WTC11 (cell line): ENCODE results near the gene MPDZ. TPM values are rescaled to one million over a fixed set of nuclear protein-coding genes. Genes with fewer than 3 reads are reported as not detected.

ENCODE experiments used
- ATAC-seq: fragments of 200-7000 bp; cut with Tn5 transposase; 2 replicates; pipeline ENCODE4 v1.10.0; 2021; ENCODE audit warnings: mild to moderate bottlenecking, moderate library complexity
- CTCF ChIA-PET: fragments of 300-600 bp; sonication (Branson Sonifier 250); formaldehyde crosslinking; loops from one replicate; lab custom pipeline; 2021; ENCODE audit warnings: antibody characterized with exemption; lab: Charles Lee
- POLR2A ChIA-PET: fragments of 350-600 bp; sonication (Branson Sonifier 250); formaldehyde crosslinking; loops from one replicate; lab custom pipeline; 2021; ENCODE audit warnings: antibody characterized with exemption; lab: Charles Lee
- DNase-seq: peaks from one replicate; pipeline ENCODE4 v3.0.0; 2021; ENCODE audit warnings: low spot score
- H3K27ac Mint-ChIP-seq: 2 replicates; pipeline ENCODE4 v1.8.0; 2021; ENCODE audit warnings: mixed read lengths
- H3K27me3 Mint-ChIP-seq: 2 replicates; pipeline ENCODE4 v1.8.0; 2021; ENCODE audit warnings: low read depth, mild to moderate bottlenecking, moderate library complexity, mixed read lengths
- H3K36me3 Mint-ChIP-seq: 2 replicates; pipeline ENCODE4 v1.8.0; 2021; ENCODE audit warnings: mixed read lengths
- H3K4me1 Mint-ChIP-seq: 2 replicates; pipeline ENCODE4 v1.8.0; 2022; ENCODE audit warnings: mixed read lengths
- H3K4me3 Mint-ChIP-seq: 2 replicates; pipeline ENCODE4 v1.8.0; 2021; ENCODE audit warnings: mild to moderate bottlenecking, moderate library complexity, mixed read lengths
- H3K9me3 Mint-ChIP-seq: 2 replicates; pipeline ENCODE4 v1.8.0; 2021; ENCODE audit warnings: mixed read lengths
- AR ChIP-seq: fragments of 250-450 bp; sonication (Bioruptor Pico); IDR thresholded peaks from 2 replicates; pipeline ENCODE4 v1.9.0; 2021; ENCODE audit warnings: mild to moderate bottlenecking
- CREM ChIP-seq: sonication (generic); formaldehyde crosslinking; IDR thresholded peaks from 2 replicates; pipeline ENCODE4 v1.8.1; 2022; ENCODE audit warnings: mild to moderate bottlenecking, missing genetic modification reagents, moderate library complexity
- EMX1 ChIP-seq: fragments of 250-450 bp; sonication (Bioruptor Pico); IDR thresholded peaks from 2 replicates; pipeline ENCODE4 v1.8.0; 2021; ENCODE audit warnings: mild to moderate bottlenecking
- ESRRA ChIP-seq: sonication (generic); formaldehyde crosslinking; IDR thresholded peaks from 2 replicates; pipeline ENCODE4 v1.8.1; 2022; ENCODE audit warnings: mild to moderate bottlenecking, missing genetic modification reagents, borderline replicate concordance
- GABPB1 ChIP-seq: sonication (generic); formaldehyde crosslinking; IDR thresholded peaks from 2 replicates; pipeline ENCODE4 v1.8.1; 2023; ENCODE audit warnings: mild to moderate bottlenecking, missing genetic modification reagents
- MYBL2 ChIP-seq: sonication (generic); formaldehyde crosslinking; IDR thresholded peaks from 2 replicates; pipeline ENCODE4 v1.8.1; 2023; ENCODE audit warnings: mild to moderate bottlenecking, moderate library complexity, missing genetic modification reagents
- NR2C2 ChIP-seq: sonication (generic); formaldehyde crosslinking; IDR thresholded peaks from 2 replicates; pipeline ENCODE4 v1.8.0; 2022; ENCODE audit warnings: mild to moderate bottlenecking, missing genetic modification reagents
- OVOL2 ChIP-seq: fragments of 250-450 bp; sonication (Bioruptor Pico); IDR thresholded peaks from 2 replicates; pipeline ENCODE4 v1.9.0; 2021; ENCODE audit warnings: mild to moderate bottlenecking, borderline replicate concordance
- PRDM15 ChIP-seq: sonication (generic); formaldehyde crosslinking; IDR thresholded peaks from 2 replicates; pipeline ENCODE4 v1.8.0; 2022; ENCODE audit warnings: missing genetic modification reagents
- TEAD1 ChIP-seq: sonication (generic); formaldehyde crosslinking; IDR thresholded peaks from 2 replicates; pipeline ENCODE4 v1.8.0; 2022; ENCODE audit warnings: mild to moderate bottlenecking, missing genetic modification reagents
- ZBTB21 ChIP-seq: sonication (generic); formaldehyde crosslinking; IDR thresholded peaks from 2 replicates; pipeline ENCODE4 v1.8.1; 2023; ENCODE audit warnings: mild to moderate bottlenecking, missing genetic modification reagents, borderline replicate concordance
- ZNF263 ChIP-seq: sonication (generic); formaldehyde crosslinking; IDR thresholded peaks from 2 replicates; pipeline ENCODE4 v1.8.1; 2022; ENCODE audit warnings: low read depth, mild to moderate bottlenecking, moderate library complexity, missing genetic modification reagents
- ZNF416 ChIP-seq: fragments of 250-450 bp; sonication (Bioruptor Pico); IDR thresholded peaks from 2 replicates; pipeline ENCODE4 v1.9.0; 2021; ENCODE audit warnings: mild to moderate bottlenecking, inconsistent platforms
- ZNF671 ChIP-seq: fragments of 250-450 bp; sonication (Bioruptor Pico); IDR thresholded peaks from 2 replicates; pipeline ENCODE4 v1.8.0; 2021; ENCODE audit warnings: mild to moderate bottlenecking
- total RNA-seq: library from RNA; stranded (reverse); gene quantifications from 3 replicates; pipeline ENCODE4 v1.2.3, GENCODE V29; 2021
- TF ChIP-seq, protein P1 (sequence below): sonication (generic); formaldehyde crosslinking; conservative IDR thresholded peaks from 2 replicates; pipeline ENCODE4 v1.8.1; 2023; ENCODE audit warnings: mild to moderate bottlenecking, low read depth, missing genetic modification reagents, moderate library complexity
- TF ChIP-seq, protein P2 (sequence below): fragments of 250-450 bp; sonication (Bioruptor Pico); IDR thresholded peaks from 2 replicates; pipeline ENCODE4 v1.9.0; 2021; ENCODE audit warnings: mild to moderate bottlenecking
- TF ChIP-seq, protein P3 (sequence below): sonication (generic); formaldehyde crosslinking; IDR thresholded peaks from 2 replicates; pipeline ENCODE4 v1.8.0; 2023; ENCODE audit warnings: missing genetic modification reagents, mild to moderate bottlenecking, borderline replicate concordance
- TF ChIP-seq, protein P4 (sequence below): sonication (generic); formaldehyde crosslinking; IDR thresholded peaks from 2 replicates; pipeline ENCODE4 v1.8.1; 2023; ENCODE audit warnings: mild to moderate bottlenecking, missing genetic modification reagents

Gene MPDZ
- total RNA-seq, 1 experiment from 2014 or later: 38.5 TPM

- ATAC-seq (no peak), DNase-seq (no peak)
- no peak for TF ChIP-seq CREM (CRISPR knock-in tag)
- TF ChIP-seq PRDM15: no peak
- TF ChIP-seq, protein P1, sequence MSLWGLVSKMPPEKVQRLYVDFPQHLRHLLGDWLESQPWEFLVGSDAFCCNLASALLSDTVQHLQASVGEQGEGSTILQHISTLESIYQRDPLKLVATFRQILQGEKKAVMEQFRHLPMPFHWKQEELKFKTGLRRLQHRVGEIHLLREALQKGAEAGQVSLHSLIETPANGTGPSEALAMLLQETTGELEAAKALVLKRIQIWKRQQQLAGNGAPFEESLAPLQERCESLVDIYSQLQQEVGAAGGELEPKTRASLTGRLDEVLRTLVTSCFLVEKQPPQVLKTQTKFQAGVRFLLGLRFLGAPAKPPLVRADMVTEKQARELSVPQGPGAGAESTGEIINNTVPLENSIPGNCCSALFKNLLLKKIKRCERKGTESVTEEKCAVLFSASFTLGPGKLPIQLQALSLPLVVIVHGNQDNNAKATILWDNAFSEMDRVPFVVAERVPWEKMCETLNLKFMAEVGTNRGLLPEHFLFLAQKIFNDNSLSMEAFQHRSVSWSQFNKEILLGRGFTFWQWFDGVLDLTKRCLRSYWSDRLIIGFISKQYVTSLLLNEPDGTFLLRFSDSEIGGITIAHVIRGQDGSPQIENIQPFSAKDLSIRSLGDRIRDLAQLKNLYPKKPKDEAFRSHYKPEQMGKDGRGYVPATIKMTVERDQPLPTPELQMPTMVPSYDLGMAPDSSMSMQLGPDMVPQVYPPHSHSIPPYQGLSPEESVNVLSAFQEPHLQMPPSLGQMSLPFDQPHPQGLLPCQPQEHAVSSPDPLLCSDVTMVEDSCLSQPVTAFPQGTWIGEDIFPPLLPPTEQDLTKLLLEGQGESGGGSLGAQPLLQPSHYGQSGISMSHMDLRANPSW (CRISPR knock-in tag): no peak
- no peak for TF ChIP-seq TEAD1
- TF ChIP-seq ZNF416: no peak
- no peak for TF ChIP-seq OVOL2
- TF ChIP-seq, protein P2, sequence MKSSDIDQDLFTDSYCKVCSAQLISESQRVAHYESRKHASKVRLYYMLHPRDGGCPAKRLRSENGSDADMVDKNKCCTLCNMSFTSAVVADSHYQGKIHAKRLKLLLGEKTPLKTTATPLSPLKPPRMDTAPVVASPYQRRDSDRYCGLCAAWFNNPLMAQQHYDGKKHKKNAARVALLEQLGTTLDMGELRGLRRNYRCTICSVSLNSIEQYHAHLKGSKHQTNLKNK (CRISPR knock-in tag): no peak
- TF ChIP-seq ZNF671: no peak
- TF ChIP-seq NR2C2 (CRISPR knock-in tag): no peak
- no peak for TF ChIP-seq ESRRA (CRISPR knock-in tag)
- no peak for TF ChIP-seq AR
- no peak for TF ChIP-seq ZBTB21 (CRISPR knock-in tag)
- no peak for TF ChIP-seq MYBL2 (CRISPR knock-in tag)
- TF ChIP-seq, protein P3, sequence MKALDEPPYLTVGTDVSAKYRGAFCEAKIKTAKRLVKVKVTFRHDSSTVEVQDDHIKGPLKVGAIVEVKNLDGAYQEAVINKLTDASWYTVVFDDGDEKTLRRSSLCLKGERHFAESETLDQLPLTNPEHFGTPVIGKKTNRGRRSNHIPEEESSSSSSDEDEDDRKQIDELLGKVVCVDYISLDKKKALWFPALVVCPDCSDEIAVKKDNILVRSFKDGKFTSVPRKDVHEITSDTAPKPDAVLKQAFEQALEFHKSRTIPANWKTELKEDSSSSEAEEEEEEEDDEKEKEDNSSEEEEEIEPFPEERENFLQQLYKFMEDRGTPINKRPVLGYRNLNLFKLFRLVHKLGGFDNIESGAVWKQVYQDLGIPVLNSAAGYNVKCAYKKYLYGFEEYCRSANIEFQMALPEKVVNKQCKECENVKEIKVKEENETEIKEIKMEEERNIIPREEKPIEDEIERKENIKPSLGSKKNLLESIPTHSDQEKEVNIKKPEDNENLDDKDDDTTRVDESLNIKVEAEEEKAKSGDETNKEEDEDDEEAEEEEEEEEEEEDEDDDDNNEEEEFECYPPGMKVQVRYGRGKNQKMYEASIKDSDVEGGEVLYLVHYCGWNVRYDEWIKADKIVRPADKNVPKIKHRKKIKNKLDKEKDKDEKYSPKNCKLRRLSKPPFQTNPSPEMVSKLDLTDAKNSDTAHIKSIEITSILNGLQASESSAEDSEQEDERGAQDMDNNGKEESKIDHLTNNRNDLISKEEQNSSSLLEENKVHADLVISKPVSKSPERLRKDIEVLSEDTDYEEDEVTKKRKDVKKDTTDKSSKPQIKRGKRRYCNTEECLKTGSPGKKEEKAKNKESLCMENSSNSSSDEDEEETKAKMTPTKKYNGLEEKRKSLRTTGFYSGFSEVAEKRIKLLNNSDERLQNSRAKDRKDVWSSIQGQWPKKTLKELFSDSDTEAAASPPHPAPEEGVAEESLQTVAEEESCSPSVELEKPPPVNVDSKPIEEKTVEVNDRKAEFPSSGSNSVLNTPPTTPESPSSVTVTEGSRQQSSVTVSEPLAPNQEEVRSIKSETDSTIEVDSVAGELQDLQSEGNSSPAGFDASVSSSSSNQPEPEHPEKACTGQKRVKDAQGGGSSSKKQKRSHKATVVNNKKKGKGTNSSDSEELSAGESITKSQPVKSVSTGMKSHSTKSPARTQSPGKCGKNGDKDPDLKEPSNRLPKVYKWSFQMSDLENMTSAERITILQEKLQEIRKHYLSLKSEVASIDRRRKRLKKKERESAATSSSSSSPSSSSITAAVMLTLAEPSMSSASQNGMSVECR (CRISPR knock-in tag): no peak
- no peak for TF ChIP-seq ZNF263 (CRISPR knock-in tag)
- TF ChIP-seq, protein P4, sequence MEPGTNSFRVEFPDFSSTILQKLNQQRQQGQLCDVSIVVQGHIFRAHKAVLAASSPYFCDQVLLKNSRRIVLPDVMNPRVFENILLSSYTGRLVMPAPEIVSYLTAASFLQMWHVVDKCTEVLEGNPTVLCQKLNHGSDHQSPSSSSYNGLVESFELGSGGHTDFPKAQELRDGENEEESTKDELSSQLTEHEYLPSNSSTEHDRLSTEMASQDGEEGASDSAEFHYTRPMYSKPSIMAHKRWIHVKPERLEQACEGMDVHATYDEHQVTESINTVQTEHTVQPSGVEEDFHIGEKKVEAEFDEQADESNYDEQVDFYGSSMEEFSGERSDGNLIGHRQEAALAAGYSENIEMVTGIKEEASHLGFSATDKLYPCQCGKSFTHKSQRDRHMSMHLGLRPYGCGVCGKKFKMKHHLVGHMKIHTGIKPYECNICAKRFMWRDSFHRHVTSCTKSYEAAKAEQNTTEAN (CRISPR knock-in tag): no peak
- TF ChIP-seq EMX1 (CRISPR knock-in tag): no peak
- TF ChIP-seq GABPB1 (CRISPR knock-in tag): no peak
- Mint-ChIP-seq H3K9me3 (no peaks in the 10 kb centered on the region), H3K27ac (no peak overlapping the region), H3K4me3 (no peak overlapping the region), H3K36me3 (no peaks in the 10 kb centered on the region), H3K4me1 (peaks cover 54% of the 10 kb centered on the region), H3K27me3 (no peaks in the 10 kb centered on the region)
- ChIA-PET CTCF (no interaction called here), POLR2A (no interaction called here)
Observed at GRCh38 chr9:13270734-13271133, 8.8 kb downstream of the MPDZ start.
